PFSK-1 (cell line): ENCODE measurements around the gene GMPPA.

ENCODE experiments used
- FOXP2 ChIP-seq: optimal IDR thresholded peaks from 2 replicates; pipeline ENCODE3; 2011; ENCODE audit warnings: borderline replicate concordance, control low read depth, inconsistent platforms; ENCODE audit not compliant: insufficient read depth; ENCODE audit errors: extremely low read length, extremely low read depth
- POLR2AphosphoS5 ChIP-seq: IDR thresholded peaks from 2 replicates; pipeline ENCODE4 v1.6.1; 2012; ENCODE audit warnings: low read depth, mild to moderate bottlenecking, control low read depth, low read length, moderate library complexity
- REST ChIP-seq, 2 experiments: IDR thresholded peaks; 2 replicates each; pipeline versions ENCODE4 v1.6.1 to v1.8.0; 2011 to 2012; ENCODE audit warnings: low read depth in 2 of 2, low read length in 2 of 2, control low read depth in 1 of 2, inconsistent platforms in 1 of 2, mild to moderate bottlenecking in 1 of 2, moderate library complexity in 1 of 2; ENCODE audit not compliant: insufficient read depth in 1 of 2
- SIN3A ChIP-seq: IDR thresholded peaks from 2 replicates; pipeline ENCODE4 v1.6.1; 2012; ENCODE audit warnings: mild to moderate bottlenecking, low read length, moderate library complexity, borderline replicate concordance; ENCODE audit not compliant: insufficient read depth
- TAF1 ChIP-seq: IDR thresholded peaks from 2 replicates; pipeline ENCODE4 v1.6.1; 2012; ENCODE audit warnings: low read length, control low read depth, borderline replicate concordance; ENCODE audit not compliant: insufficient read depth

GMPPA gene

GRCh38 chr2:219493086-219493485, 5.6 kb upstream of the GMPPA start:
- no peak for TF ChIP-seq POLR2AphosphoS5
- no peak for TF ChIP-seq SIN3A
- no peak for TF ChIP-seq FOXP2
- TF ChIP-seq TAF1, result no peak

GRCh38 chr2:219494952-219495530, 3.6 kb upstream of the GMPPA start:
- TF ChIP-seq FOXP2, result no peak
- no peak for TF ChIP-seq POLR2AphosphoS5
- TF ChIP-seq TAF1, result no peak
- no peak for TF ChIP-seq SIN3A
- no peak for TF ChIP-seq REST (IDR thresholded peaks at IDR 0.05; ENCODE audit: insufficient read depth in 1 of 2, low read depth in 2 of 2, low read length in 2 of 2)

GRCh38 chr2:219495531-219496122, 3.1 kb upstream of the GMPPA start:
- no peak for TF ChIP-seq TAF1
- TF ChIP-seq REST (IDR thresholded peaks at IDR 0.05; ENCODE audit: insufficient read depth in 1 of 2, low read depth in 2 of 2, low read length in 2 of 2), result no peak
- no peak for TF ChIP-seq SIN3A
- no peak for TF ChIP-seq FOXP2
- TF ChIP-seq POLR2AphosphoS5, result no peak

GRCh38 chr2:219496247-219496824, 2.4 kb upstream of the GMPPA start:
- TF ChIP-seq FOXP2 (no peak), REST (IDR thresholded peaks at IDR 0.05; ENCODE audit: insufficient read depth in 1 of 2, low read depth in 2 of 2, low read length in 2 of 2) (no peak), POLR2AphosphoS5 (no peak), SIN3A (no peak), TAF1 (no peak)

GRCh38 chr2:219496825-219497494, 1.7 kb upstream of the GMPPA start:
- no peak for TF ChIP-seq SIN3A
- TF ChIP-seq REST (IDR thresholded peaks at IDR 0.05; ENCODE audit: insufficient read depth in 1 of 2, low read depth in 2 of 2, low read length in 2 of 2), result no peak
- TF ChIP-seq TAF1, result no peak
- TF ChIP-seq FOXP2, result no peak
